Measurements from ENCODE around the gene TRIM66. TPM values are rescaled to one million over a fixed set of nuclear protein-coding genes. Genes with fewer than 3 reads are reported as not detected.

The TRIM66 gene
- total and polyA plus RNA-seq, 4 donors: 1.6 to 14.3 (median 2.5) TPM

GRCh38 chr11:8656291-8656690 lies 26.2 kb downstream of the TRIM66 start:
- TF ChIP-seq REST (IDR thresholded peaks at IDR 0.05): no peak
- no peak for TF ChIP-seq FOXA1 (IDR thresholded peaks at IDR 0.05)
- TF ChIP-seq, protein P1, sequence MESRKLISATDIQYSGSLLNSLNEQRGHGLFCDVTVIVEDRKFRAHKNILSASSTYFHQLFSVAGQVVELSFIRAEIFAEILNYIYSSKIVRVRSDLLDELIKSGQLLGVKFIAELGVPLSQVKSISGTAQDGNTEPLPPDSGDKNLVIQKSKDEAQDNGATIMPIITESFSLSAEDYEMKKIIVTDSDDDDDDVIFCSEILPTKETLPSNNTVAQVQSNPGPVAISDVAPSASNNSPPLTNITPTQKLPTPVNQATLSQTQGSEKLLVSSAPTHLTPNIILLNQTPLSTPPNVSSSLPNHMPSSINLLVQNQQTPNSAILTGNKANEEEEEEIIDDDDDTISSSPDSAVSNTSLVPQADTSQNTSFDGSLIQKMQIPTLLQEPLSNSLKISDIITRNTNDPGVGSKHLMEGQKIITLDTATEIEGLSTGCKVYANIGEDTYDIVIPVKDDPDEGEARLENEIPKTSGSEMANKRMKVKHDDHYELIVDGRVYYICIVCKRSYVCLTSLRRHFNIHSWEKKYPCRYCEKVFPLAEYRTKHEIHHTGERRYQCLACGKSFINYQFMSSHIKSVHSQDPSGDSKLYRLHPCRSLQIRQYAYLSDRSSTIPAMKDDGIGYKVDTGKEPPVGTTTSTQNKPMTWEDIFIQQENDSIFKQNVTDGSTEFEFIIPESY (IDR thresholded peaks at IDR 0.05): no peak
- TF ChIP-seq RAD21 (IDR thresholded peaks at IDR 0.05): no peak
- TF ChIP-seq MAX (IDR thresholded peaks at IDR 0.05): no peak
- TF ChIP-seq HNF4G (IDR thresholded peaks at IDR 0.05): no peak
- no peak for TF ChIP-seq HNF4A (conservative IDR thresholded peaks at IDR 0.05)
- TF ChIP-seq JUND (IDR thresholded peaks at IDR 0.05): no peak
- no peak for TF ChIP-seq YY1 (IDR thresholded peaks at IDR 0.05)
- TF ChIP-seq SP1 (IDR thresholded peaks at IDR 0.05): no peak
- TF ChIP-seq RXRA (IDR thresholded peaks at IDR 0.05): no peak
- no peak for TF ChIP-seq TAF1 (conservative IDR thresholded peaks at IDR 0.05)
- TF ChIP-seq GABPA (IDR thresholded peaks at IDR 0.05 in 1 of 2, conservative IDR thresholded peaks at IDR 0.05 in 1 of 2): no peak
- no peak for TF ChIP-seq NR2F2 (IDR thresholded peaks at IDR 0.05)
- TF ChIP-seq ATF3 (IDR thresholded peaks at IDR 0.05): no peak
- TF ChIP-seq FOXA2 (IDR thresholded peaks at IDR 0.05): no peak
- no peak overlapping the region for H3K27ac ChIP-seq (ENCODE audit: low read depth in 1 of 2, low read length in 2 of 2)
- no peak overlapping the region for H3K4me3 ChIP-seq (ENCODE audit: low read depth in 1 of 3, low read length in 3 of 3)
- H3K27me3 ChIP-seq (ENCODE audit: control insufficient read depth in 4 of 4, insufficient read depth in 4 of 4, low read length in 3 of 4): no peaks in the 10 kb centered on the region
- no peak overlapping the region for H3K9ac ChIP-seq (ENCODE audit: low read depth in 1 of 2, low read length in 2 of 2)
- H3K4me1 ChIP-seq (ENCODE audit: control insufficient read depth in 4 of 4, insufficient read depth in 4 of 4, low read length in 3 of 4): no peaks in the 10 kb centered on the region
- H3K36me3 ChIP-seq (ENCODE audit: control insufficient read depth in 4 of 4, insufficient read depth in 3 of 4, low read depth in 1 of 4, low read length in 3 of 4): peaks cover 0 to 7% (median 2%) of the 10 kb centered on the region in 4 donors
- DNase-seq (ENCODE audit: low spot score): no peak
- H3K9me3 ChIP-seq (ENCODE audit: control insufficient read depth in 4 of 4, low read length in 3 of 4): no peaks in the 10 kb centered on the region
- 95% methylated on average over 2 of the region's 2 CpGs for WGBS

DNA sequence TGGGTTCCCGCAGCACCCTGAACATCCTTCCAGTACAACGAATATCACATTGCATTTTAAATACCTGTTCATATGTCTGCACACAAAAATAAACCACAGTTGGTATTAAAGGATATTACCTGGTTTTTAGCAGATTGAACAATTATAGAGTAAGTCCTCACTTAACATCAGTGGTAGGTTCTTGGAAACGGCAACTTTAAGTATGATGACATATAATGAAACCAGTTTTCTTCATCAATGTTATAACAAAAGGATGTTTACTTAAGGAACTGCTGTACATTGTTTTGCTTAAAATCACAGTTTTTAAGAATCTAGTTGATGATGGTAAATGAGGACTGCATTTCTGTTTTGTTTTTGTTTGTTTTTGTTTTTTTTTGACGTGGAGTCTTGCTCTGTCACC lies 28.0 kb downstream of the TRIM66 start:
- H3K36me3 ChIP-seq (ENCODE audit: control insufficient read depth in 4 of 4, insufficient read depth in 3 of 4, low read depth in 1 of 4, low read length in 3 of 4): peaks cover 0 to 11% (median 6%) of the 10 kb centered on the region in 4 donors
- no peak overlapping the region for H3K27ac ChIP-seq (ENCODE audit: low read depth in 1 of 2, low read length in 2 of 2)
- H3K9me3 ChIP-seq (ENCODE audit: control insufficient read depth in 4 of 4, low read length in 3 of 4): no peaks in the 10 kb centered on the region
- H3K27me3 ChIP-seq (ENCODE audit: control insufficient read depth in 4 of 4, insufficient read depth in 4 of 4, low read length in 3 of 4): no peaks in the 10 kb centered on the region
- no peak for DNase-seq (ENCODE audit: low spot score)
- no peak overlapping the region for H3K9ac ChIP-seq (ENCODE audit: low read depth in 1 of 2, low read length in 2 of 2)
- WGBS: 83% methylated on average over 4 of the region's 4 CpGs
- H3K4me3 ChIP-seq (ENCODE audit: low read depth in 1 of 3, low read length in 3 of 3): no peak overlapping the region
- H3K4me1 ChIP-seq (ENCODE audit: control insufficient read depth in 4 of 4, insufficient read depth in 4 of 4, low read length in 3 of 4): no peaks in the 10 kb centered on the region
- TF ChIP-seq, protein P2, sequence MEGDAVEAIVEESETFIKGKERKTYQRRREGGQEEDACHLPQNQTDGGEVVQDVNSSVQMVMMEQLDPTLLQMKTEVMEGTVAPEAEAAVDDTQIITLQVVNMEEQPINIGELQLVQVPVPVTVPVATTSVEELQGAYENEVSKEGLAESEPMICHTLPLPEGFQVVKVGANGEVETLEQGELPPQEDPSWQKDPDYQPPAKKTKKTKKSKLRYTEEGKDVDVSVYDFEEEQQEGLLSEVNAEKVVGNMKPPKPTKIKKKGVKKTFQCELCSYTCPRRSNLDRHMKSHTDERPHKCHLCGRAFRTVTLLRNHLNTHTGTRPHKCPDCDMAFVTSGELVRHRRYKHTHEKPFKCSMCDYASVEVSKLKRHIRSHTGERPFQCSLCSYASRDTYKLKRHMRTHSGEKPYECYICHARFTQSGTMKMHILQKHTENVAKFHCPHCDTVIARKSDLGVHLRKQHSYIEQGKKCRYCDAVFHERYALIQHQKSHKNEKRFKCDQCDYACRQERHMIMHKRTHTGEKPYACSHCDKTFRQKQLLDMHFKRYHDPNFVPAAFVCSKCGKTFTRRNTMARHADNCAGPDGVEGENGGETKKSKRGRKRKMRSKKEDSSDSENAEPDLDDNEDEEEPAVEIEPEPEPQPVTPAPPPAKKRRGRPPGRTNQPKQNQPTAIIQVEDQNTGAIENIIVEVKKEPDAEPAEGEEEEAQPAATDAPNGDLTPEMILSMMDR (IDR thresholded peaks at IDR 0.05; ENCODE audit: low read depth, low read length, missing input control): no peak
- no peak for TF ChIP-seq FOXA1 (IDR thresholded peaks at IDR 0.05)
- TF ChIP-seq RAD21 (IDR thresholded peaks at IDR 0.05): no peak
- TF ChIP-seq REST (IDR thresholded peaks at IDR 0.05): no peak
- TF ChIP-seq GABPA (IDR thresholded peaks at IDR 0.05 in 1 of 2, conservative IDR thresholded peaks at IDR 0.05 in 1 of 2): no peak
- no peak for TF ChIP-seq JUND (IDR thresholded peaks at IDR 0.05)
- no peak for TF ChIP-seq MAX (IDR thresholded peaks at IDR 0.05)
- no peak for TF ChIP-seq TAF1 (conservative IDR thresholded peaks at IDR 0.05)
- TF ChIP-seq HNF4A (conservative IDR thresholded peaks at IDR 0.05): no peak
- no peak for TF ChIP-seq YY1 (IDR thresholded peaks at IDR 0.05)
- TF ChIP-seq, protein P1 (IDR thresholded peaks at IDR 0.05): no peak
- no peak for TF ChIP-seq RXRA (IDR thresholded peaks at IDR 0.05)
- no peak for TF ChIP-seq SP1 (IDR thresholded peaks at IDR 0.05)
- TF ChIP-seq NR2F2 (IDR thresholded peaks at IDR 0.05): no peak
- TF ChIP-seq HNF4G (IDR thresholded peaks at IDR 0.05): no peak

Measured in liver (tissue), 9 donors.